DND-41 (cell line): Measurements from ENCODE around the gene BICRAL.

Experiments
- CTCF ChIP-seq: IDR thresholded peaks from 2 replicates; pipeline ENCODE4 v1.5.1; 2012; ENCODE audit warnings: borderline replicate concordance, low read length, moderate library complexity, mild to moderate bottlenecking; ENCODE audit not compliant: poor library complexity, severe bottlenecking; ENCODE audit errors: extremely low read depth
- EZH2 ChIP-seq: IDR thresholded peaks from 3 replicates; pipeline ENCODE4 v1.6.1; 2012; ENCODE audit warnings: borderline replicate concordance, low read depth, mild to moderate bottlenecking, moderate library complexity, low read length, inconsistent platforms; ENCODE audit not compliant: severe bottlenecking

- TF ChIP-seq CTCF, result no peak
- no peak for TF ChIP-seq EZH2
Observed at GRCh38 chr6:42848700-42849099, 66.8 kb downstream of the BICRAL start.
